Measurements from ENCODE around the gene NOTCH4. TPM values are rescaled to one million over a fixed set of nuclear protein-coding genes. Genes with fewer than 3 reads are reported as not detected.

Gene NOTCH4
- total and polyA plus RNA-seq, 3 experiments from 2014 or later: 0.71 to 1.4 (median 1.3) TPM

- no peaks in the 10 kb centered on the region for H3K9me3 ChIP-seq (ENCODE audit: low read length)
- no peak for DNase-seq
- no peak overlapping the region for H3K27ac Mint-ChIP-seq
- H3K36me3 ChIP-seq (ENCODE audit: insufficient read depth, low read length): no peaks in the 10 kb centered on the region
- H3K36me3 Mint-ChIP-seq: no peaks in the 10 kb centered on the region
- H3K9me3 Mint-ChIP-seq: no peaks in the 10 kb centered on the region
- H3K4me3 ChIP-seq (ENCODE audit: low read length): no peak overlapping the region
- H3K4me3 Mint-ChIP-seq: no peak overlapping the region
- POLR2A ChIA-PET: no interaction called here
- no peak overlapping the region for H3K27ac ChIP-seq (ENCODE audit: low read depth, low read length)
- CTCF ChIA-PET: interaction anchor here (0.6 to 1.4 kb wide), 3 partner anchors 30 to 1924 kb away, joined by 3 read pairs; partner anchors contain the start of gene TAP2
- H3K27me3 Mint-ChIP-seq: peaks cover 3 to 11% of the 10 kb centered on the region in 2 donors
- no peaks in the 10 kb centered on the region for H3K27me3 ChIP-seq (ENCODE audit: insufficient read depth, low read length, poor library complexity, severe bottlenecking)
- no peaks in the 10 kb centered on the region for H3K4me1 ChIP-seq (ENCODE audit: insufficient read depth, low read length)
- H3K4me1 Mint-ChIP-seq: no peaks in the 10 kb centered on the region
Measured at GRCh38 chr6:32203426-32204267, 20.2 kb downstream of the NOTCH4 start.

- peaks cover 3 to 11% of the 10 kb centered on the region in 2 donors for H3K27me3 Mint-ChIP-seq
- Histone ChIP-seq H3K27me3 (ENCODE audit: insufficient read depth, low read length, poor library complexity, severe bottlenecking) (no peaks in the 10 kb centered on the region), H3K4me1 (ENCODE audit: insufficient read depth, low read length) (no peaks in the 10 kb centered on the region), H3K36me3 (ENCODE audit: insufficient read depth, low read length) (no peaks in the 10 kb centered on the region), H3K9me3 (ENCODE audit: low read length) (no peaks in the 10 kb centered on the region), H3K4me3 (ENCODE audit: low read length) (no peak overlapping the region), H3K27ac (ENCODE audit: low read depth, low read length) (no peak overlapping the region)
- no peak overlapping the region for H3K27ac Mint-ChIP-seq
- H3K4me3 Mint-ChIP-seq: no peak overlapping the region
- ChIA-PET CTCF (no interaction called here), POLR2A (no interaction called here)
- no peaks in the 10 kb centered on the region for H3K9me3 Mint-ChIP-seq
- H3K4me1 Mint-ChIP-seq: no peaks in the 10 kb centered on the region
- DNase-seq: no peak
- no peaks in the 10 kb centered on the region for H3K36me3 Mint-ChIP-seq
Measured at GRCh38 chr6:32202186-32202585, 21.7 kb downstream of the NOTCH4 start.

- no peak overlapping the region for H3K4me3 Mint-ChIP-seq
- Histone ChIP-seq H3K4me3 (ENCODE audit: low read length) (no peak overlapping the region), H3K27me3 (ENCODE audit: insufficient read depth, low read length, poor library complexity, severe bottlenecking) (no peaks in the 10 kb centered on the region), H3K27ac (ENCODE audit: low read depth, low read length) (no peak overlapping the region), H3K36me3 (ENCODE audit: insufficient read depth, low read length) (no peaks in the 10 kb centered on the region), H3K9me3 (ENCODE audit: low read length) (no peaks in the 10 kb centered on the region), H3K4me1 (ENCODE audit: insufficient read depth, low read length) (peaks cover 7% of the 10 kb centered on the region)
- H3K27me3 Mint-ChIP-seq: peaks cover 3 to 11% of the 10 kb centered on the region in 2 donors
- ChIA-PET POLR2A (no interaction called here), CTCF (interaction anchor here (1.0 kb wide), 1 partner anchor 8 kb away, joined by 3 read pairs; the partner anchor contains the start of gene GPSM3)
- H3K9me3 Mint-ChIP-seq: no peaks in the 10 kb centered on the region
- H3K4me1 Mint-ChIP-seq: peaks cover 5 to 10% (median 6%) of the 10 kb centered on the region in 3 donors
- no peak for DNase-seq
- H3K36me3 Mint-ChIP-seq: peaks cover 0 to 6% (median 0%) of the 10 kb centered on the region in 3 donors
- H3K27ac Mint-ChIP-seq: no peak overlapping the region
Measured at GRCh38 chr6:32200711-32201475, 23.0 kb downstream of the NOTCH4 start.

GRCh38 chr6:32198866-32199265 is 25.0 kb downstream of the NOTCH4 start:
- H3K36me3 Mint-ChIP-seq: peaks cover 0 to 8% (median 0%) of the 10 kb centered on the region in 3 donors
- Histone ChIP-seq H3K27me3 (ENCODE audit: insufficient read depth, low read length, poor library complexity, severe bottlenecking) (no peaks in the 10 kb centered on the region), H3K4me3 (ENCODE audit: low read length) (no peak overlapping the region), H3K9me3 (ENCODE audit: low read length) (no peaks in the 10 kb centered on the region), H3K27ac (ENCODE audit: low read depth, low read length) (no peak overlapping the region), H3K4me1 (ENCODE audit: insufficient read depth, low read length) (peaks cover 22% of the 10 kb centered on the region), H3K36me3 (ENCODE audit: insufficient read depth, low read length) (no peaks in the 10 kb centered on the region)
- no peak for DNase-seq
- CTCF ChIA-PET: no interaction called here
- peaks cover 0 to 11% of the 10 kb centered on the region in 2 donors for H3K27me3 Mint-ChIP-seq
- H3K4me1 Mint-ChIP-seq: peaks cover 21 to 26% (median 22%) of the 10 kb centered on the region in 3 donors
- peak overlapping the region in 2 of 7 donors; percentile 24 to 72 for H3K4me3 Mint-ChIP-seq
- no peaks in the 10 kb centered on the region for H3K9me3 Mint-ChIP-seq
- H3K27ac Mint-ChIP-seq: peak overlapping the region in 3 of 8 donors; percentile 23 to 58 (median 55)
- POLR2A ChIA-PET: no interaction called here

GRCh38 chr6:32198345-32198696 is 25.5 kb downstream of the NOTCH4 start:
- ChIA-PET CTCF (no interaction called here), POLR2A (interaction anchor here (0.5 kb wide), 1 partner anchor 56 kb away, joined by 4 read pairs; no protein-coding TSS in a partner anchor)
- Mint-ChIP-seq H3K36me3 (peaks cover 0 to 8% (median 0%) of the 10 kb centered on the region in 3 donors), H3K27me3 (peaks cover 2 to 8% of the 10 kb centered on the region in 2 donors), H3K4me3 (peak overlapping the region in 4 of 7 donors; percentile 4 to 92 (median 55)), H3K4me1 (peaks cover 27 to 32% (median 28%) of the 10 kb centered on the region in 3 donors), H3K27ac (peak overlapping the region in 5 of 8 donors; percentile 42 to 99 (median 68)), H3K9me3 (no peaks in the 10 kb centered on the region)
- Histone ChIP-seq H3K36me3 (ENCODE audit: insufficient read depth, low read length) (no peaks in the 10 kb centered on the region), H3K4me3 (ENCODE audit: low read length) (no peak overlapping the region), H3K9me3 (ENCODE audit: low read length) (no peaks in the 10 kb centered on the region), H3K27me3 (ENCODE audit: insufficient read depth, low read length, poor library complexity, severe bottlenecking) (no peaks in the 10 kb centered on the region), H3K4me1 (ENCODE audit: insufficient read depth, low read length) (peaks cover 27% of the 10 kb centered on the region), H3K27ac (ENCODE audit: low read depth, low read length) (no peak overlapping the region)
- no peak for DNase-seq

- POLR2A ChIA-PET: no interaction called here
- CTCF ChIA-PET: interaction anchor here (1.3 kb wide), 1 partner anchor 36 kb away, joined by 5 read pairs; no protein-coding TSS in a partner anchor
- Mint-ChIP-seq H3K27me3 (peaks cover 2 to 7% of the 10 kb centered on the region in 2 donors), H3K4me3 (peak overlapping the region; percentile 92 to 100 (median 96)), H3K4me1 (peaks cover 29 to 37% (median 33%) of the 10 kb centered on the region in 3 donors), H3K36me3 (peaks cover 0 to 18% (median 0%) of the 10 kb centered on the region in 3 donors), H3K9me3 (no peaks in the 10 kb centered on the region), H3K27ac (peak overlapping the region; percentile 98 to 100 (median 100))
- peak overlapping the region; percentile 78 for H3K4me3 ChIP-seq (ENCODE audit: low read length)
- peaks cover 34% of the 10 kb centered on the region for H3K4me1 ChIP-seq (ENCODE audit: insufficient read depth, low read length)
- H3K27ac ChIP-seq (ENCODE audit: low read depth, low read length): peak overlapping the region; percentile 99
- DNase-seq: peak in 1 of 5 donors; percentile 27
- no peaks in the 10 kb centered on the region for H3K36me3 ChIP-seq (ENCODE audit: insufficient read depth, low read length)
- no peaks in the 10 kb centered on the region for H3K9me3 ChIP-seq (ENCODE audit: low read length)
- no peaks in the 10 kb centered on the region for H3K27me3 ChIP-seq (ENCODE audit: insufficient read depth, low read length, poor library complexity, severe bottlenecking)
Measured at GRCh38 chr6:32196682-32197616, 26.9 kb downstream of the NOTCH4 start.

Data from CD8-positive, alpha-beta memory T cell (primary cell).